HepG2 (cell line): Measurements from ENCODE around the gene ZBTB46. TPM values are rescaled to one million over a fixed set of nuclear protein-coding genes. Genes with fewer than 3 reads are reported as not detected.

ENCODE experiments used
- CTCF ChIP-seq: sonication (generic); formaldehyde crosslinking; IDR thresholded peaks from 2 replicates; pipeline ENCODE4 v1.5.0; 2020; ENCODE audit warnings: mild to moderate bottlenecking, missing genetic modification reagents, moderate library complexity
- HDAC6 ChIP-seq: fragments of 200-600 bp; sonication (generic); IDR thresholded peaks from 2 replicates; pipeline ENCODE4 v1.7.0; 2017; ENCODE audit warnings: mild to moderate bottlenecking, antibody characterized with exemption, low read length, low read depth
- HNRNPK ChIP-seq: fragments of 200-400 bp; formaldehyde crosslinking; IDR thresholded peaks from 2 replicates; pipeline ENCODE4 v1.6.1; 2018; ENCODE audit warnings: low read length, low read depth, moderate library complexity, mild to moderate bottlenecking; ENCODE audit not compliant: poor library complexity, severe bottlenecking
- MXI1 ChIP-seq: IDR thresholded peaks from 3 replicates; pipeline ENCODE4 v1.6.1; 2012; ENCODE audit warnings: low read depth, low read length, inconsistent platforms, borderline replicate concordance
- MYC ChIP-seq: sonication (generic); formaldehyde crosslinking; IDR thresholded peaks from 2 replicates; pipeline ENCODE4 v1.9.0; 2021; ENCODE audit warnings: missing genetic modification reagents, borderline replicate concordance
- PAXIP1 ChIP-seq: sonication (generic); formaldehyde crosslinking; conservative IDR thresholded peaks from 2 replicates; pipeline ENCODE4 v1.4.0; 2020; ENCODE audit warnings: mild to moderate bottlenecking, missing genetic modification reagents, moderate library complexity
- POLR2AphosphoS5 ChIP-seq: IDR thresholded peaks from 2 replicates; pipeline ENCODE4 v1.6.1; 2012; ENCODE audit warnings: low read depth, low read length
- REST ChIP-seq, 2 experiments: IDR thresholded peaks; 2 replicates each; pipeline ENCODE4 v1.6.1; 2011 to 2012; ENCODE audit warnings: low read length in 2 of 2, borderline replicate concordance in 1 of 2, low read depth in 1 of 2, mild to moderate bottlenecking in 1 of 2, moderate library complexity in 1 of 2
- SIN3B ChIP-seq: fragments of 150-350 bp; IDR thresholded peaks from 2 replicates; pipeline ENCODE4 v1.6.1; 2014; ENCODE audit warnings: low read length
- TEAD2 ChIP-seq: sonication (generic); formaldehyde crosslinking; IDR thresholded peaks from 2 replicates; pipeline ENCODE4 v1.9.0; 2021; ENCODE audit warnings: missing genetic modification reagents
- YEATS4 ChIP-seq: sonication (generic); formaldehyde crosslinking; IDR thresholded peaks from 2 replicates; pipeline ENCODE4 v1.4.0; 2020; ENCODE audit warnings: missing genetic modification reagents, borderline replicate concordance
- ZNF282 ChIP-seq: fragments of 450-650 bp; IDR thresholded peaks from 2 replicates; pipeline ENCODE4 v1.6.1; 2018; ENCODE audit not compliant: partially characterized antibody
- ZNF512 ChIP-seq: sonication (generic); formaldehyde crosslinking; IDR thresholded peaks from 2 replicates; pipeline ENCODE4 v1.4.0; 2020; ENCODE audit warnings: mild to moderate bottlenecking, missing genetic modification reagents
- ZNF792 ChIP-seq: IDR thresholded peaks from 2 replicates; pipeline ENCODE4 v1.6.1; 2016
- ZNF878 ChIP-seq: sonication (generic); formaldehyde crosslinking; IDR thresholded peaks from 2 replicates; pipeline ENCODE4 v1.8.1; 2023; ENCODE audit warnings: mild to moderate bottlenecking, missing genetic modification reagents, moderate library complexity
- polyA plus RNA-seq, 8 experiments: library from polyadenylated mRNA; depleted of rRNA in 3 of 8; stranded (reverse) in 7 of 8; unstranded in 1 of 8; fragments of >200 nt; fragmentation: Illumina TruSeq in 4 of 8; extraction: Trizol in 4 of 8; gene quantifications; 2 replicates each; pipeline versions ENCODE4 v1.2.1 to v1.2.3, GENCODE V29; 2011 to 2016; ENCODE audit warnings: low read depth in 4 of 8, missing spikeins in 1 of 8, mixed read lengths in 1 of 8; ENCODE audit not compliant: insufficient read depth in 1 of 8
- total RNA-seq, 5 experiments: library from RNA; depleted of rRNA; stranded (reverse); fragments of >200 nt; fragmentation: Illumina TruSeq; extraction: Trizol; gene quantifications; 2 replicates each; pipeline ENCODE4 v1.2.3, GENCODE V29; 2016; ENCODE audit warnings: low read depth in 1 of 5
- TF ChIP-seq, protein P1 (sequence below): sonication (generic); formaldehyde crosslinking; IDR thresholded peaks from 2 replicates; pipeline ENCODE4 v1.5.1; 2020; ENCODE audit warnings: missing genetic modification reagents, mild to moderate bottlenecking, borderline replicate concordance

ZBTB46 gene
- total and polyA plus RNA-seq, 2 of the 13 experiments (the other 11 are each of a cell fraction or from before 2014, with no cell fraction given): 1.6 to 13.5 TPM

GRCh38 chr20:63707558-63708300 is 123.3 kb downstream of the ZBTB46 start, which contains the start of the genes ARFRP1 and ZGPAT (continued):
- peak; percentile 57 for TF ChIP-seq ZNF792 (CRISPR knock-in tag)
- no peak for TF ChIP-seq ZNF282
- TF ChIP-seq HDAC6: no peak
- TF ChIP-seq, protein P1, sequence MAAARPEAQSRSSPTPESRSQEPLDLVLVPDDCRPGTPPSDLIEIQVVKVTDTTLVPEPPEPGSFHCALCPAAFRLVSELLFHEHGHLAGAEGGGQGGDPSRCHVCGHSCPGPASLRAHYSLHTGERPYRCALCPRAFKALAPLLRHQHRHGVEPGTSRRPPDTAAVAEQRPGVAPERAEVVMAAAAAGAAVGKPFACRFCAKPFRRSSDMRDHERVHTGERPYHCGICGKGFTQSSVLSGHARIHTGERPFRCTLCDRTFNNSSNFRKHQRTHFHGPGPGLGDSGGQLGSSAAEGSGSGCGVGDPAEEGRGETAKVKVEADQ (CRISPR knock-in tag): peak; percentile 99
- TF ChIP-seq ZNF878 (CRISPR knock-in tag): no peak
- TF ChIP-seq SIN3B: peak; percentile 81
- TF ChIP-seq POLR2AphosphoS5: peak; percentile 69
- TF ChIP-seq PAXIP1 (CRISPR knock-in tag): peak; percentile 68
- peak; percentile 84 for TF ChIP-seq HNRNPK
- 0 out of 4 replicates have a peak, but pooled peaks of 1 of the 2 experiments have one; percentile 53 for TF ChIP-seq REST (IDR thresholded peaks at IDR 0.05; ENCODE audit: borderline replicate concordance in 1 of 2, low read depth in 1 of 2, low read length in 2 of 2)
- peak; percentile 98 for TF ChIP-seq YEATS4
- TF ChIP-seq TEAD2 (CRISPR knock-in tag): peak; percentile 90
- no peak for TF ChIP-seq ZNF512 (CRISPR knock-in tag)
- TF ChIP-seq MYC (CRISPR knock-in tag): peak; percentile 97
- TF ChIP-seq MXI1: peak; percentile 95; the same call in 1 of the 3 replicates
- TF ChIP-seq CTCF (CRISPR knock-in tag): no peak; the same call in 1 of the 2 replicates
